ENCODE results near the gene PTPRM.
"Not testable (repeated sequence)": the region's sequence is repeated elsewhere in the genome, so short reads cannot be mapped to it uniquely, and the experiment has no call there.

The PTPRM gene

GRCh38 chr18:7927119-7927518 lies 360.0 kb downstream of the PTPRM start:
- FAIRE-seq = no peak
- DNase-seq (ENCODE audit: low spot score) = no peak

GRCh38 chr18:7931763-7932162 lies 364.6 kb downstream of the PTPRM start:
- DNase-seq (ENCODE audit: low spot score) = no peak

GRCh38 chr18:7937268-7937667 lies 370.2 kb downstream of the PTPRM start:
- FAIRE-seq (no peak), DNase-seq (ENCODE audit: low spot score) (no peak)

More at GRCh38 chr18:7931763-7932162, 364.6 kb downstream of the PTPRM start:
- no peak for FAIRE-seq

DNA sequence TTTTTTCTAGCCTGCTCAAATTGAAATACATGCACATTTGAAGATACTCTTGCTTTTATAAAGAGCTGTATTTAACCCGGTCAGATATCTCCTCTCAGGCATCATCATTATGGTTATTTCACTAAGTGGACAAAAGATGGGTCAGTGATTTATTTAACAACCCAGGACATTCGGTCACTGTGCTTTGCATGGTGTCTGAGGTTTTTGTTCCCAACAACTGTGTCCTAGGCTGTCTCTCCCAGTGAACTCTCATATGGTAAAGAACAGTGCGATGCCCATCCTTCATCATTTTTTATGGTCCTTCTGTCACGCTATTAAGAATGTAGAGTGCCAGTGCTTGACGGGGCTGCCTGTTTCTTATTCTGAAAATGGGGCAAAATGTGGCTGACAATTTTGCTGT lies 372.4 kb downstream of the PTPRM start:
- no peak for FAIRE-seq
- DNase-seq (ENCODE audit: low spot score) = no peak

DNA sequence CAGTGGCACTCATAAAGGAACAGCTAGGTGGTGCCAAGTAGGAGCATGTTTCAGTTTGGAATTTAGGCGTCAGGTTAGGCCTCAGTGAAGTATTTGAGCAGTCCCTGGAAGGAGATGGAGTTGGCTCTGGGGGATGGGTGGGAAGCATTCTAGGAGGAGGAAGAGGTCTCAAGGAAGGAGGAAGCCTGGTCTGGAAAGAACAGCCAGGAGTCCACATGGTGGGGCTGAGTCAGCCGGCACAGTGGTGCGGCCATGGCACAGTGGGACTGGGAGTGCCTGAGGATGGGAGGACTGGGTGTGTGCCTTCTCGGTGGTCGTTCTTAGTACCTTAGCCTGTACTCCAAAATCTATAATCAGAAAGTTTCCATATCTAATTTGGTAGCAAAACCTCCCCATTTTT lies 373.3 kb downstream of the PTPRM start:
- FAIRE-seq (no peak), DNase-seq (ENCODE audit: low spot score) (no peak)

DNA sequence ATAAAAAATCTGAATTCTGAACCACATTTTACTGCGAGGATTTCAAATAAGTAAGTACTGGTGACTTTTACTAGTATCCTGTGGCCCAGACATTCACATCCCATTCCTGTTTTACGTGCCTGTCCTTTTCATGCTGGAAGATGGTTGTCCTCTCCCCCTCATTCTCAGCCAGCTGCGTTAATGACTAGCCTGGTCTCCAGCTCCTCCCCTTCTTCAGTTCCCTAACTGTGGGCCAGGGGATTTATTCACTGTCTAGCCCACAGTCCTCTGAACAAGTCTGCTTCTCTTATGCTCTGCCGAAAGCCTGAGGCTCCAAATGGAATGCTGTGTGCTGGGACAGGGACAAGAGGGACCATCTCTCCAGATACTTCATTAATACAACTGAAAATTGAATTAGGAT lies 373.9 kb downstream of the PTPRM start:
- DNase-seq (ENCODE audit: low spot score) = no peak
- no peak for FAIRE-seq

- FAIRE-seq (no peak), DNase-seq (ENCODE audit: low spot score) (no peak)
These were observed 374.4 kb downstream of the PTPRM start for GRCh38 chr18:7941533-7941932.

DNA sequence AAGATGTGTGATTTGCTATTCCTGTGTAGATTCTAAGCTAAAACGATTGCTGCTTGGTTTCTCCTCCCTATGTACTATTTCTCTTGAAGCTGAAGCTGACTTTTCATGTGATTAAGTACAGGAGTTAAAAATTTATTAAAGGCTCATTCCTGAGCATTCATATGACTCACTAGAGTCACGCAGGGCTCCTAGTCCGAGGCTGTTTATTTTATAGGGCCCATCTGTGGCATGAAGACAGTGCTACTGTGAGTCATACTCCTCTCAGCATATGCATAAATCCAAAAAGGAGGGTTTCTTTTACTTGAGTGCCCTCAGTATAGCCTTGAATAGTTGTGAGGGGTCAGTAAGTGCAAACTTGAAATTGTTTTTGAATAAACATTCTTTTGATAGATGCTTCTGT lies 378.8 kb downstream of the PTPRM start:
- DNase-seq (ENCODE audit: low spot score) (peak; percentile 92), FAIRE-seq (peak; percentile 98)

DNA sequence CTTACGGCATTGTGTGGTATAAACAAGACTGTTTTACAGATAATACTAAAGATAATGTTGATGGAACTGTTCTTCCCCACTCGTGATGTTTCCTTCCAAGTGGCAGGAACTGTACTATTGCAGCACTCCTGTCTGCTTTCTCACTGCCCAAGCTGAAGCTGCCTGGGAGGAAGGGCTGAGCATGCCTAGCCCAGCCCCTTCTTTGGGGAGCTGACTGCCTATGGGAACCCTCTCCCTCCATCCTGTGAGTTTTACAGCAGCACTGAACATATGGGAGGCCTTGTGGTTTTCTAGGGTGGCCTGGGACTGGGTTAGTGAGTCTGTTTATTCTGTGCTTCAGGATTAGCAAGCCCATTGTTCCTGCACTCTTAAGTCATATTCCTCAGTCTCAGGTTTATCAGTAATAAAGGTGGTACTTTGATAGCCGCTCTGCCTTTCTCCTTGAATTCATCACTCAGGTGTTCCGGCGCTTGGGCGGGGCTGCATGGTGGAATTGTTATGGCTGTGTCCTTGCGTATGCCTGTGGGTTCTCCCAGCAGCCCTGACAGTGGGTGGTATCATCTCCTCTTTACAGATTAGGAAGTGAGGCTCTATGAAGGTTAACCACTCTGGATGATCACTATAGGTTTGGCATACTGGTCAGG lies 379.7 kb downstream of the PTPRM start:
- FAIRE-seq = peak; percentile 46
- DNase-seq (ENCODE audit: low spot score) = peak; percentile 65

DNA sequence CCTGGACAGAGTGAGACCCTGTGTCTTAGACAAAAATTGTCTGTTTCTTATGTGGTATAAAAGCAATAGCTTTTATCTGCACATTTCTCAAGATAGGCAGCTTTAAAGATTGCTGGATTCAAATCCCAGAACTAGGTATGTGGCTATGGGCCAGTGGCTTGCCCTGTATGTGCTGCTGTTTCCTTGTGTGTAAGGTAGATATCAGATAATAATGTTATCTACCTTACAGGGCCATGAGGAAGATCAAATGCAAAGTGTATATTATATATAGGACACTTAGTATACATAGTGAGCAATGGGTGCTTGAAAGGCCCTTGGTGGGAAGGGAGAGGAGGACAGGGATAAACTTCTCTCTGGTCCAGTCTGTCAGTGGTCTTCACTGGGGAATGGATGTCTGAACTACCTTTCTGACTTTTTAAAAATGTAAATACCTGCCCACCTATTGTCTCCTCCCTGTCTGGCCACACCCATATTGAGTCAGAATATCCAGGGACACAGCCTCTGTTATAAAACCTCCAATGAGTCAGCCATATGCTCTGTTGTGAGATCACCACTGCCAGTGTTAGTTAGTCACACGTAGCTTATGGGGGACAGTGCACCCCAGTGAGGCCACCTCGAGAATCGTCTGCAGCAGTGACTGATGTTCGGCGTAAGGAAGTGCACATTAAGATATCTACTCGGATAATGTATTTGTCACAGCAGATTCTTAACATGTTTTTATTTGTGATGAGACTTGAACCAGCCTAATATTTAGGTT lies 383.4 kb downstream of the PTPRM start:
- FAIRE-seq = peak; percentile 82
- peak; percentile 74 for DNase-seq (ENCODE audit: low spot score)

DNA sequence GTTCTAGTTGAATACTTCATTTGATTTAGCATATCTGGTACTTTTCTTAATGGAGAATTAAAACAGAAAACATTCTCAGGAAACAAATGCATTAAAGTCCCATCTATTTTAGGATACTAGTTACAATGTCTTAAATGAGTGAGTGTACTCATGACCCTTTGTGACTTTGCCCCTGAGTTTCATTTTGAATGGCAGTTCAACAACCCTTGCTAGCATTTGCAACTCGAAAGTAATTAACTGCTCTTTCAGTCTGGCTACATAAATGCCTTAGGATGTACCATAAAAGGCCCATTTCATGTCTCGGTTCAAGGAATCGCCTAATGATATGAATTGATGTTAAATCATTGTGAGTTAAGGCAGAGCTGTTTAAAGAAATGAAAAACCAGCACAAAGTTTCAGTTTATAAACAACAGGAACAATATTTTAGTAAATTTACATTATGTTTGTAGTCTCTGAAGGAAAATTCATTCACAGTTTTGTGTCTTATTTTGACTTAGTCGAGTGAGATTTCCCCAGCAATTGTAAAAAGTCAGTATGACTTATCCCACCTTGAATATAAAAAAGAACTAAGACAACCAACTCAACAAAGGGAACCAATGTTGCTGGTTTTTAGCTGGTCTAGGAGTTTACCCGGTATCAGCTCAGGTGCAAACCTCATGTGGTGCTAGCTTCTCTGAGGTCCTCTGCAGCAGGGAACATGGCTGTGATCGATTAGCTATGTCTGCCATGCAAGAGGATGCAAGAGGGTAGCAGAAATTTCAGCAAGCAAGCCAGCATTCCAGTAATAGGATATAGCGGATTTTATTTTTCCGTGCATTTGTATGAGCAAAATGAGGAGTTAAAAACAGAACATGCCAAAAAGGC lies 386.2 kb downstream of the PTPRM start:
- DNase-seq (ENCODE audit: low spot score) = no peak
- FAIRE-seq = no peak

- DNase-seq (ENCODE audit: low spot score) = no peak
- no peak for FAIRE-seq
These were observed 387.1 kb downstream of the PTPRM start for GRCh38 chr18:7954238-7954637.

GRCh38 chr18:7955175-7955574 lies 388.1 kb downstream of the PTPRM start:
- DNase-seq (ENCODE audit: low spot score) (no peak), FAIRE-seq (no peak)

- DNase-seq (ENCODE audit: low spot score) = no peak
- no peak for FAIRE-seq
These were observed 390.2 kb downstream of the PTPRM start for GRCh38 chr18:7957297-7957696.

GRCh38 chr18:7958081-7958896 lies 391.2 kb downstream of the PTPRM start:
- DNase-seq (ENCODE audit: low spot score) = peak; percentile 22
- peak; percentile 40 for FAIRE-seq

DNA sequence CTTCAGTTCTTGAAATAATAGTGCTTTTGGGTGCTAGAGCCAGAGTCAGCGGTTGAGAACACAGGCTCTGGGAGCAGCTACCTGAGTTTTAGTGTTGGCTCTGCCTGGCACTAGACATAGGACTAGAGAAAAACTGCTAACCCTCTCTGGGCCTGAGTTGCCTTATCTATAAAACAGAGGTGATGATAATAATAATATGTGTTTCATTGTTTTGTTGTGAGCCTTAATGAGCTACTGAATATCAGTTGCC lies 391.7 kb downstream of the PTPRM start:
- FAIRE-seq (no peak), DNase-seq (ENCODE audit: low spot score) (no peak)

- FAIRE-seq; DNase-seq (ENCODE audit: low spot score): not testable (repeated sequence)
These were observed 399.6 kb downstream of the PTPRM start for GRCh38 chr18:7966682-7967081.

- FAIRE-seq = no peak
- DNase-seq (ENCODE audit: low spot score) = no peak
These were observed 407.2 kb downstream of the PTPRM start for GRCh38 chr18:7974200-7974874.

DNA sequence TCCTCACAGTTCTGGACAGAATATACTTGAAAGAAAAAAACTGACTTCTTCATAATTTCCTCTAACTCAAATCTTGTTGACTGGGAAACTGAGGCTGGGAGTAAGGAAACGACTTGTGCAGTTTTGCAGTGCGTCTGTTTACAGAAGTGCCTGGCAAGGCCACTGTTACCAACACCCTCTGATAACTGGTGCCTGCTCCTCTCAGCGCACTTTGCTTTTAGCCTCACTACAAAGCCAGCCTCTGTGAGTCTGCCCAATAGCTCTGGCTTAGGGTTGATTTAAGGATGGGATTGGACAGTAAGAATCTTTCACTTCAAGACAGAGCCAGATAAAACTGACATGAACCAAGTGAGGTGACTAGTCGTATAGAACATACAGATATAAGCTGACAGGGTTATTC lies 410.8 kb downstream of the PTPRM start:
- no peak for DNase-seq (ENCODE audit: low spot score)
- FAIRE-seq = no peak

GRCh38 chr18:7978834-7979233 lies 411.7 kb downstream of the PTPRM start:
- no peak for FAIRE-seq
- DNase-seq (ENCODE audit: low spot score) = no peak

GRCh38 chr18:7979714-7980113 lies 412.6 kb downstream of the PTPRM start:
- no peak for FAIRE-seq
- DNase-seq (ENCODE audit: low spot score) = no peak
